Nucleus accumbens (tissue), 56 donors: Measurements from ENCODE around the gene SH2D2A.
"Not testable (repeated sequence)": the region's sequence is repeated elsewhere in the genome, so short reads cannot be mapped to it uniquely, and the experiment has no call there.

Experiments used
- DNase-seq, 56 donors: peaks; one replicate each; lab custom pipeline; 2025; lab: John Stamatoyannopoulos, UW

SH2D2A gene

DNA sequence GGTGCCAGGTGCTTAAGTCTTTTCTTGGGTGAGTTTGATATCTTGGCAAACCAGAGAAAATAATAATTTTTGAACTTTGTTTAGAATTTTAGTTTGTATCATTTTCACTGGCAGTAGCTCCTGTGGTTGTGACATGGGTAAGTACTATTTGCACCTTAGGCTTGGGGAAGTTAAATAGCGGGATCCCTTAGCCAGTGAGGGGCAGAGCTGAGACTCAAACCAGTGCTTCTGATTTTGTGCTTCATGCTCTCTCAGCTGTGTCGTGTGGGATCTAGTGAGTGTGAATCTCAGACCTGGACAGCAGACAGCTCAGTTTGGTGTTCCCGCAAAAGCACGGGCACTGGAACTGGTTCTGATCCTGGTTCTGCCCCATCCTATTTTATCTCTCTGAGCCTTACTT is 39.7 kb downstream of the SH2D2A start:
- no peak for DNase-seq

DNA sequence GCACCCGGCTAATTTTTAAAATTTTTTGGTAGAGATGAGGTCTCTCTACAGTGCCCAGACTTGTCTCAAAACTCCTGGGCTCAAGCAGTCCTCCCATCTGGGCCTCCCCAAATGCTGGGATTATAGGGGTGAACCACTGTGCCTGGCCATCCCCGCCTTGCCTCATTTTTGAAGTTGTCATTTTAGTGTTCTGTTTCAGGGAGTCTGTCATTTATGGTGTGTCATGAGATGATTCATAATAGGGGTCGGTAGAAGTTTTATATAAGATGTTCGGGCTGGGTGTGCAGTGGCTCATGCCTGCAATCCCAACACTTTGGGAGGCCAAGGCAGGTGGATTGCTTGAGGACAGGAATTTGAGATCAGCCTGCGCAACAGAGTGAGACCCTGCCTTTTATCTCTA is 40.8 kb downstream of the SH2D2A start:
- DNase-seq: no peak

DNA sequence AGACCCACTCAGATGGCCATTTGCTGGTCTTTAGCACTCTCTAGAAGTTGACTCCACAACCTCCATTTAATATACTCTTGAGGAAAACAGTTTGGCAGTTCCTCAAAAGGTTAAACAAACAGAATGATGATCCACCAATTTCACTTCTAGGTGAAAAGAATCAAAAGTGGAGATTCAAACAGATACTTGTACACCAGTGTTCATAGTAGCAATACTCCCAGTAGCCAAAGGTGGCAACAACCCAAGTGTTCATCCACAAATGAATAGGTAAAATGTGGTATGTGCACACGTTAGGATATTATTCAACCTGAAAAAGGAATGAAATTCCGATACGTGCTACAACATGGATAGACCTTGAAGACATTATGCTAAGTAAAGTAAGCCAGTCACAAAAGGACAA is 43.0 kb downstream of the SH2D2A start:
- no peak for DNase-seq

DNA sequence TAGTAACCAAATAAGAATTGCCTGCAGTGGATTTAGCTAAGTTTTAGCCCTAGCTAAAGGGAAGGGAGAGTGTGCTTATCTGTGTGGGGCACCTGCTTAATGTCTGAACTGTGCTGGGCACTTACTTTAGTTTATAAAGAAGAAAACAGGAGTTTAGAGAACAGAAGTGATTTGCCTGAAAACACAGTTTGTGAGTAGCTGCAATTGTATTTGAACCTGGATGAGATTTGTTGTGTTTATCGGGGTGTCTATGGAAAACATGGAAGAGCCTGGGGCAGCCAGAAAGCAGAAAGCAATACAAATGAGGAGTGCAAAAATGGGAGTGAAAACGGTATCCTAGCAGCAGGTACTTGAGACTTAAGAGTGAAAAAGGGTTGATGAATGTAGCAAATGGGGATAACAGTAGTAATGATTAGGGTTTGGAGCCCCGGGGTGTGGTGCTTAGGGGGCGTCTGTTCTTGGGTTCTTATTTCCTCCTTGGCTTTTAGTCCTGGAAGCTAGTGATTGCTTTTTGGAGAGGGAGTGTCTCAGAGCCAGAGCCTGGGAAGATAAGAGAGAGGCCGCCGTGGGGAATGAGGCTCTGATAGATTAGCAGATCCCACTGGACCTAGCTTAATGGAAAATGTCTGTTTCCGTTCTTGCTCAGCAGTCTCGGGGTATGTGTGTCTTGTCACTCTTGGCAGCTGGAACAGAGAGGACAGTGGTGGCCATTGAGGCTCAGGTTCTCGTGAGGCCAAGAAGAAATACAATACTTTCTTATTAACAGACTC is 43.7 kb downstream of the SH2D2A start:
- peak in 1 of 56 donors; percentile 6 for DNase-seq

DNA sequence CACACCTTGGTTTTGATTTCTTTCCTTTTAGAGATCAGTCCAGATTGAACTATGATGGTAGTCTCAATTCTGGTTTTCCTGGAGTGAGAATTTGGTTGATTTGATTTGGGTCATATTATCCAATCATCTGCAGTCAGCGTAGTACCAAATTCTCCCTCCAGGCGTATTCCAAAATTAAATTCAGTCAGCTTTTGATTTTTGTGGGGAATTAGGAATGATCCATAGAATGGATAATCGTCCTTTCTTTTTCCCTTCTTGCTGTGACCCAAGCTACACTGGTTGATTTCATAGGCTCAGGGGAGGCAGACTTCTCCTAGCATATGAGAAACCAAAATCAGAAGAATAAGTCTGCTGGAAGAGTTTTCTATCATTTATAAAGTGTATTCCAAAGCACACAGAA is 44.4 kb downstream of the SH2D2A start:
- no peak for DNase-seq

DNA sequence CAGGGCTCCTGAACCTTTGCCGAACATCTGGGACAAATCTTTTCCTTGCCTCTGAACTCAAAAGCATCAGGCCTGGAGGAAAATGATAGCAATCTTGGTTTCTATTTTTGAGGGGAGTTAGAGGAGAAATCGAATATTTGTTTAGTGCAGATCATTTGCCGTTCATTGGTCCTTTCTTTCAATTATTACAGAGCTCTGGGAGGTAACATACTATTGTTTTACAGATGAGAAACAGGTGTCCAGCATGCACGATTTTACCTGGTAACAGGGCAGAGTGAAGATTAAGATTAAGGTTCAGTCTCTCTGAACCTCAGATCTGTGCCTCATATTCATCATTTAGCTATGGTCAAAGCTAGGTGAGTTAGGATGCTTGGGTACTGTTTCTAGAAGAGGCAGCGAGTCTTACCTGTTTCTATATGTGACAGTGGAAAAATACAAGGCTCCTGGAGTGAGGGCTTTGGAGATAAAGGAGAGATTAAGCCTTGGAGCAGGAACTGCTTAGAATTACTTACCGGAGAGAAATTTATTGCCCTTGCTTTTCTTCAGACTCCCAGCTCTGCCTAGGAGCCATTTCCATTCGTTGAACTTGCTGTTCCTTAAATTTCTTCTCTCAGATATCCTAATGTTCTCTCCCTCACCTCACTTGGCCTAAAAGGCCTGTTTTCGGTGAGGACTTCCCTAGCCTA is 47.9 kb downstream of the SH2D2A start:
- DNase-seq: no peak

DNA sequence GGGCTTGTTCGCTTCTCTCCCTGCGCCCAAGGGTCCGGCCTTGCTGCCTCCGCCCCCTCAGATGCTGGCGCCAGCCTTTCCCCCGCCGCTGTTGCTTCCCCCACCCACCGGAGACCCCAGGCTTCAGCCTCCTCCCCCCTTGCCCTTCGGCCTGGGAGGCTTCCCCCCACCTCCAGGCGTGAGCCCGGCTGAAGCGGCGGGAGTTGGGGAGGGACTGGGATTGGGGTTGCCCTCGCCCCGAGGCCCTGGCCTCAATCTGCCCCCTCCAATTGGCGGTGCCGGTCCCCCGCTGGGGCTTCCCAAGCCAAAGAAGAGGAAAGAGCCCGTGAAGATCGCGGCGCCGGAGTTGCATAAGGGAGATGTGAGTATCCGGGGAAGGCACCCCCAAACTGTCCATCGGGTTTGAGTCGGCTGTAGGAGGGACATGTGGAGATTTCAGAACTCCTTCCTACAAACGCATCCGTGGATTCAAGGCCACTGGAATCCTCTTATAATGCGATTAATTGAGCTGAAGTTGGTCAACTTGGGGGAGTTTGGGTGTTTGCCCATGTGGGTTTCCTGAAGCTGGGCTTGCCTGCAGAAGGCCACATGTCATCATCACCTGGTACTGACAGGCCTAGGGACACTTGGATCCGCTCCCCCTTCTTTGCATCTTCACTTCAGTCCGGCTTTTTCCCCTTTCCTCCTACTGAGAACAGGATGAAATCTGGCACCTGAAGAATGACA is 48.6 kb downstream of the SH2D2A start:
- DNase-seq: peak in 12 of 56 donors; percentile 24 to 74 (median 48)

DNA sequence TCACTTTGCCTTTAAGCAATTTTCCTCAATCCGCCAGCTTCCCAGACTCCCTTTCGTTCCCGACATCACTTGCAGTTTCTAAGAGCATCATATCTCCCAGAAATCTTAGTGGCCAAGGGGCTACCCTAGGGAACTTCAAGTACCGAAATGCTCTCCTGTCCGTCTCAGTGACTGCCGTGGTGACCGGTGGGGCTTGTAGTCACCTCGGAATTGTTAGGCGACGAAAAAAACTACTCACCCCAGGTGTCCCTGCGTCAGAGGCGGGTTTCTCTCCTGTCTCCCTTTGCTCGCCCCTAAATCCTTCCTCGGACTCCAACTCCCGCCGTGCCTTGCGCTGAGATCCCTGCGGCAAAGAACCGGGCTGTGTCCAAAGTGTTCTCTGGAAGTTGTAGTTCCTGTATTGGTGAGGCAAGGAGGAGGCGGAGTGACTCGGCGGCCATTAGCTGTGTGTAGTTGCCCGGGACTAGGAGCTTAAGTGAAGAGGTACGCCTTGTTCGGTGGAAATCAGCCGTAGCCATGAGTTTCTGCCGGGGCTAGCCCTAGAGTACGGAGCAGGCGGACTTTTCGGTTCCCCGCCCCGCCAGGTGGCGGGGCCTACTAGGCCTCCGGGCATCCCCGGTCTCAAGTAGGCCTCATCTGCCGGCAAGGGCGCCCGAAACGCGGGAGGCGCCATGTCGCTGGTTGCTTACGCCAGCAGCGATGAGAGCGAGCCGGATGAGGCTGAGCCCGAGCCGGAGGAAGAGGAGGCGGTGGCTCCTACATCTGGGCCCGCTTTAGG is 49.4 kb downstream of the SH2D2A start, which contains the start of gene PRCC:
PRCC (plus strand) TSS at position 435 of the 778 bp plus-strand sequence; CDS start at position 672, 237 bp downstream.
- DNase-seq: peak; percentile 82 to 100 (median 99)

DNA sequence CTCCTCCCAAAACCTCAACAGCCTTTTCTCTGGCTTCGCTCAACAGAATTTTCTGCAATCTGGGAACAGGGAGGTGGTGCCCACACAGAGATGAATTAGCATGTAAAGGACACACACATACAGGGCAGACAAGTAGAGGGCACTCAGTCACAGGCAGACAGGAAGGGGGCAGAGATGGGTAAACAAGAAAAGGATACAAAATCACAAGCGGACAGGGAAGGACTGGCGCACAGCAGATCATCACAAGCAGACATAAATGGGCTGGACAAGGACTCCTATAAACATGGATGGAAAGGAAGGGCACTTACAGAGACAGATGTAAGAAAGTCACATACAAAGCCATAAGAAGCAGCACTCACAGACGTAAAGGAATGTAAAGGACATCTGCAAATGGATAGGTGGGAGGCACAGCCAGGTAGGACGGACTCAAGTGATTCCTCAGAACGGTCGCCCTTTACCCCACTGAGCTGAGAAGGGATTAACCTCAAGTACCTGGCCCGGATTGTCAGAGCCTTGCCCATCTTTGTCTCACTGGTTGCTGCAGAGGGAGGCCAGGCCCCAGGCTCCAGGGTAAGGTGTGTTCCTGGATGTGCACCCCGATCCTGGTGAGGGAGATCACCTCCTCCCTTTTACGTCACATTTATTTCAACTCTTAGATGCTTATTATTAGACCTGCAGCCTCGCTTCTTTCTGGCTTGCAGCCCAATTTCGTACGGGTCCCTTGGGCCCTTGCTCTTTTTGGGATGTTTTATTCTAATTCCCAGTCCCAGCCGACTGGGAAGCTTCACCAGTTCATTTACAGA is 50.1 kb downstream of the SH2D2A start:
- peak in 7 of 56 donors; percentile 23 to 68 (median 53) for DNase-seq

DNA sequence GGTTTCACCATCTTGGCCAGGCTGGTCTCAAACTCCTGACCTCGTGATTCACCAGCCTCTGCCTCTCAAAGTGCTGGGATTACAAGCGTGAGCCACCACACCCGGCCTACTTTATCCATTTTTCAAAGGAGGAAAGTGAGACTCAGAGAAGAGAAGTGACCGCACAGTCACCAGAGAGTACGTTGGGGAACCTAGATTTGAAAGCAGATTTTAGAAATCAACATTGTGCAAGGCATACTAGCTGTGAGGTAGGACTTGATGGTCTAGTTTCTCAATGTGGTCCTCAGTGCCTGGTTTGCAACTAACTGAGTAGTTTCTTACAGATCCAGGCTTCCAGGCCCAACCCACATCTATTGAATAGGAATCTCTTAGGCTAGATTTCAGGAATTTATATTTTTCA is 51.0 kb downstream of the SH2D2A start:
- no peak for DNase-seq

DNA sequence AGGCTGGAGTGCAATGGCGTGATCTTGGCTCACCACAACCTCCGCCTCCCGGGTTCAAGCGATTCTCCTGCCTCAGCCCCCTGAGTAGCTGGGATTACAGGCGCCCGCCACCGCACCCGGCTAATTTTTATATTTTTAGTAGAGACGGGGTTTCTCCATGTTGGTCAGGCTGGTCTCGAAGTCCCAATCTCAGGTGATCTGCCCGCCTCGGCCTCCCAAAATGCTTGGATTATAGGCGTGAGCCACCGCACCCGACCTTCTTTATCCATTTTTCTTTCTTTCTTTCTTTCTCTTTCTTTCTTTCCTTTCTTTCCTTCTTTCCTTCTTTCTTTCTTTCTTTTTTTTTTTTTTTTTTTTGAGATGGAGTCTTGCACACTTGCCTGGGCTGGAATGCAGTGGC is 51.5 kb downstream of the SH2D2A start:
- DNase-seq: not testable (repeated sequence)

DNA sequence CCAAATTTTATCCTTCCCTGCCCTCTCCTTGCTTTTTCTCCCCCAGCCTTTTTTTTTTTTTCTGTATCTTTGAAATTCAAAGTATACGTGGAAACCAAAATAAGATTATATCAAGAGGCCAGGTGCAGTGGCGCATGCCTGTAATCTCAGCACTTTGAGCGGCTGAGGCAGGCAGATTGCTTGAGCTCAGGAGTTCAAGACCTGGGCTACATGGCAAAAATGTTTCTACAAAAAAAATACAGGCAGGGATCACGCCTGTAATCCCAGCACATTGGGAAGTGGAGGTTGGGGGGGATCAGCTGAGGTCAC is 55.9 kb downstream of the SH2D2A start:
- no peak for DNase-seq

DNA sequence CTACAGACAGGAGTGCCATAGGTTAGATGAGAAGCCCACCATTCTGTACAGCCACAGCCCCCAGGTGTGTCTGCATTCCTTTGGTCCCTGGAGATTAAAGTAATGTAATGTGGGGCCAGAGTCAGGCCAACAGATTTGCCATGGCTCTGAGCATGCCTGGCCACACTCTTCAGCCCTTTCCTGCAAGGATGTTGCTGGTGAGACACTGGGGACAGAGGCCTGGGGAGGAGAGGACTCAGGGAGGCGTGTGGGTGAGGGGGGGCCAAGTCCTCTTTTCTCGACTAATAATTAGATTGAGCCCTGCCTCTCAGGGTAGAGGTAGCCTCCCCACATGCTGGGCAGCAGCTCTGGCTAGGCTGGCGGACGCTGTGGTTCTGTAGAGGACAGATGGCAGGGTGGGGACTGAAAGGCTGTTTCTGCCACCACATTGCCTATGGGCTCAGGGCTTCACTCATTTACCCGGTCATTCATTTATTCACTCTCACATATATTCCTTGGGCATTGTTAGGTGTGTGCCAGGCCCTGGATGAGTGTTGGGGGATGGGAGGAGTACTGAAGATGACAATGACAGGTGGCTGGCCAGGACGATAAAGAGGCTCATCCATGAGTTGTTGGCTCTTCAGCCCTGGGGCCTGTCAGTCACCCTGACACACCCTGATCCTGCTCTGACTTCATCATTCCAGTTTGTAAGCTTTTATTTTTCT is 56.4 kb downstream of the SH2D2A start:
- no peak for DNase-seq

DNA sequence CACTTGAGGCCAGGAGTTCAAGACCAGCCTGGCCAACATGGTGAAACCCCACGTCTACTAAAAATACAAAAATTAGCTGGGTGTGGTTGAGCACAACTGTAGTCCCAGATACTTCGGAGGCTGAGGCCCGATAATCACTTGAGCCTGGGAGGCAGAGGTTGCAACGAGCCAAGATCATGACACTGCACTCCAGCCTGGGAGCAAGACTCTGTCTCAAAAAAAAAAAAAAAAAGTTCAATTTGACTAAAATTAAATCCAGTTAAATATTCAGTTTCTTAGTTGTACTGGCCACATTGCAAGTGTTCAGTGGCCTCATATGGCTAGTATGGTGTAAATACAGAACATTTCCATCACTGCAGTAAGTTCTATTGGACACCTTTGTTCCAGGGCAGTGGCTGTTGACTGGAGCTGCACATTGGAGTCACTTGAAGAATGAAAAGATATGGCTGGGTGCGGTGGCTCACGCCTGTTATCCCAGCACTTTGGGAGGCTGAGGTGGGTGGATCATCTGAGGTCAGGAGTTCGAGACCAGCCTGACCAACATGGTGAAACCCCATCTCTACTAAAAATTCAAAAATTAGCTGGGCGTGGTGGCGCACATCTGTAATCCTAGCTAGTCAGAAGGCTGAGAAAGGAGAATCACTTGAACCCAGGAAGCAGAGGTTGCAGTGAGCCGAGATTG is 58.9 kb downstream of the SH2D2A start:
- DNase-seq: not testable (repeated sequence)

DNA sequence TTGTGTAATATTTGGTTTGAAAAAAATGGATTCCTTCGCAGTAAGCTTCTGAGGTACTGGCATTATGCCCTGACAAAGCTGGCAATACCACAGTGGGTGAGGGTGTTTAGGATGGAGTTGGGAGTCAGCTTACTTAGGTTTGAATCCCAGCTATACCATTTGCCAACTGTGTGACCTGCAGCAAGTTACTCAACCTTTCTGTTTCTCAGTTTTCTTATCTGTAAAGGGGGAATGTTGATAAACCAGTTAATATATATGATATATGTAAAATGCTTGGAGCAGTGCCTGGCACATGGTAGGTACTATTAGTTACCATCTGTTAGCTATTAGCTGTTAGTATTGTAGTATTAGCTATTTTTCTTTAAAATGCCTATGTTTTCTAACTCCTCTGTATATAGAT is 60.3 kb downstream of the SH2D2A start:
- DNase-seq: no peak
